Measurements from ENCODE around the gene EVA1A.

GRCh38 chr2:75537658-75538057 is 23.1 kb downstream of the EVA1A start:
- TF ChIP-seq CTCF (IDR thresholded peaks at IDR 0.05) (no peak), POLR2A (IDR thresholded peaks at IDR 0.05) (no peak), EP300 (IDR thresholded peaks at IDR 0.05) (no peak)

All from stomach (tissue), 4 donors.